ENCODE measurements around the gene CCL21. TPM values are rescaled to one million over a fixed set of nuclear protein-coding genes. Genes with fewer than 3 reads are reported as not detected.

CCL21 gene
- total and polyA plus RNA-seq, 2 donors (not counting 1 experiment from before 2014, with no cell fraction given): not detected

GRCh38 chr9:34737677-34738260 is 27.8 kb upstream of the CCL21 start:
- no peak for DNase-seq
- Mint-ChIP-seq H3K9me3 (ENCODE audit: insufficient read depth) (no peaks in the 10 kb centered on the region), H3K4me1 (no peaks in the 10 kb centered on the region), H3K27ac (no peak overlapping the region), H3K27me3 (peaks cover 29% of the 10 kb centered on the region), H3K4me3 (no peak overlapping the region)
- no peaks in the 10 kb centered on the region for H3K79me2 ChIP-seq (ENCODE audit: control insufficient read depth, insufficient read depth, low read length)
- H4K20me1 ChIP-seq (ENCODE audit: control insufficient read depth, insufficient read depth, low read length, poor library complexity, severe bottlenecking): no peaks in the 10 kb centered on the region
- H3K27me3 ChIP-seq (replicated peaks in 1 of 4; ENCODE audit: control extremely low read depth in 1 of 4, control insufficient read depth in 3 of 4, insufficient read depth in 4 of 4, low read length in 3 of 4): peaks cover 0 to 5% (median 1%) of the 10 kb centered on the region in 4 experiments
- no peak overlapping the region for H3K4me3 ChIP-seq (ENCODE audit: control extremely low read depth in 1 of 5, extremely low read depth in 1 of 5, insufficient read depth in 1 of 5, low read depth in 2 of 5, low read length in 4 of 5)
- intact Hi-C loops (cut with micrococcal nuclease): no loop called here
- no peaks in the 10 kb centered on the region for H3K9me3 ChIP-seq (ENCODE audit: control extremely low read depth in 1 of 3, control insufficient read depth in 2 of 3, insufficient read depth in 1 of 3, low read length in 2 of 3)
- no CpG with 5 or more reads among the region's 6 CpGs for WGBS (ENCODE audit: insufficient coverage)
- no peak overlapping the region for H3K27ac ChIP-seq (ENCODE audit: low read length in 2 of 2)
- no peaks in the 10 kb centered on the region for H3K4me1 ChIP-seq (ENCODE audit: control insufficient read depth in 2 of 2, insufficient read depth in 2 of 2, low read length in 2 of 2)
- ChIA-PET POLR2A (no interaction called here), CTCF (interaction anchor here (1.4 kb wide), 1 partner anchor 33 kb away, joined by 4 read pairs; no protein-coding TSS in a partner anchor)
- H2AFZ ChIP-seq (ENCODE audit: insufficient read depth, low read depth, low read length, poor library complexity, severe bottlenecking): no peak overlapping the region
- H3K9ac ChIP-seq (ENCODE audit: low read length): no peak overlapping the region
- H3K4me2 ChIP-seq (replicated peaks; ENCODE audit: low read depth, low read length, poor library complexity, severe bottlenecking): no peak overlapping the region
- no peak for ATAC-seq (ENCODE audit: low read depth)
- H3K36me3 ChIP-seq (replicated peaks in 1 of 2; ENCODE audit: control extremely low read depth in 1 of 2, control insufficient read depth in 1 of 2, extremely low read depth in 1 of 2, insufficient read depth in 2 of 2, low read length in 1 of 2): no peaks in the 10 kb centered on the region
- no peak for TF ChIP-seq EZH2 (IDR thresholded peaks at IDR 0.05; ENCODE audit: borderline replicate concordance, insufficient read depth, low read depth, low read length, poor library complexity, severe bottlenecking)
- TF ChIP-seq CTCF (IDR thresholded peaks at IDR 0.05): no peak

GRCh38 chr9:34734720-34735119 is 24.8 kb upstream of the CCL21 start:
- CTCF ChIA-PET: no interaction called here
- Mint-ChIP-seq H3K27me3 (peaks cover 29% of the 10 kb centered on the region), H3K9me3 (ENCODE audit: insufficient read depth) (no peaks in the 10 kb centered on the region)

More at GRCh38 chr9:34734720-34735119, 24.8 kb upstream of the CCL21 start:
- H3K4me1 ChIP-seq (ENCODE audit: control insufficient read depth in 2 of 2, insufficient read depth in 2 of 2, low read length in 2 of 2): no peaks in the 10 kb centered on the region
- Mint-ChIP-seq H3K4me1 (no peaks in the 10 kb centered on the region), H3K4me3 (no peak overlapping the region), H3K27ac (no peak overlapping the region)
- POLR2A ChIA-PET: no interaction called here
- H3K4me2 ChIP-seq (replicated peaks; ENCODE audit: low read depth, low read length, poor library complexity, severe bottlenecking): no peak overlapping the region
- H3K27me3 ChIP-seq (replicated peaks in 1 of 4; ENCODE audit: control extremely low read depth in 1 of 4, control insufficient read depth in 3 of 4, insufficient read depth in 4 of 4, low read length in 3 of 4): peaks cover 0 to 5% (median 1%) of the 10 kb centered on the region in 4 experiments
- intact Hi-C loops (cut with micrococcal nuclease): no loop called here
- H4K20me1 ChIP-seq (ENCODE audit: control insufficient read depth, insufficient read depth, low read length, poor library complexity, severe bottlenecking): no peaks in the 10 kb centered on the region
- ATAC-seq (ENCODE audit: low read depth) (no peak), DNase-seq (no peak)
- no peak for TF ChIP-seq EZH2 (IDR thresholded peaks at IDR 0.05; ENCODE audit: borderline replicate concordance, insufficient read depth, low read depth, low read length, poor library complexity, severe bottlenecking)
- TF ChIP-seq CTCF (IDR thresholded peaks at IDR 0.05): no peak
- no peaks in the 10 kb centered on the region for H3K36me3 ChIP-seq (replicated peaks in 1 of 2; ENCODE audit: control extremely low read depth in 1 of 2, control insufficient read depth in 1 of 2, extremely low read depth in 1 of 2, insufficient read depth in 2 of 2, low read length in 1 of 2)
- H3K79me2 ChIP-seq (ENCODE audit: control insufficient read depth, insufficient read depth, low read length): no peaks in the 10 kb centered on the region
- H3K9ac ChIP-seq (ENCODE audit: low read length): no peak overlapping the region
- no peak overlapping the region for H3K27ac ChIP-seq (ENCODE audit: low read length in 2 of 2)
- H3K9me3 ChIP-seq (ENCODE audit: control extremely low read depth in 1 of 3, control insufficient read depth in 2 of 3, insufficient read depth in 1 of 3, low read length in 2 of 3): no peaks in the 10 kb centered on the region
- H3K4me3 ChIP-seq (ENCODE audit: control extremely low read depth in 1 of 5, extremely low read depth in 1 of 5, insufficient read depth in 1 of 5, low read depth in 2 of 5, low read length in 4 of 5): no peak overlapping the region
- H2AFZ ChIP-seq (ENCODE audit: insufficient read depth, low read depth, low read length, poor library complexity, severe bottlenecking): no peak overlapping the region
